ENCODE measurements around the gene XPO6.

DNA sequence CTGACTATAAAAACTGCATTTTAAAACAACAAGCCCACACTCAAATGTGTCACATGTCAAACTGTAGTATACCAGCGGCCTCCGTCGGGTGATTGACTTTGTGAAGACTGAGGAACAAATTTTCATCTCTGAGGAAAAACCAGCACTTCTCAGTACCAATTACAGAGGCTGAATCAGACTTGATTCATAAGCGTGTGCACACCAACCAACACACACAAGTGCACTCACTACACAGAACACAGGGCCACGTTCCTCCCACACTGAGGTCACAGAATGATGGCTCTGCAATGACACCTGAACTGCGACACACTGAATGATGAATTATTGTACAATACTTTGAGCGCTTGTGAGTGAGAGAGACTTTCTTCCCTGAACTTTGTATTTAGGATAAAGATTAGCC, 29.6 kb downstream of the XPO6 start:
- TF ChIP-seq, protein P1, sequence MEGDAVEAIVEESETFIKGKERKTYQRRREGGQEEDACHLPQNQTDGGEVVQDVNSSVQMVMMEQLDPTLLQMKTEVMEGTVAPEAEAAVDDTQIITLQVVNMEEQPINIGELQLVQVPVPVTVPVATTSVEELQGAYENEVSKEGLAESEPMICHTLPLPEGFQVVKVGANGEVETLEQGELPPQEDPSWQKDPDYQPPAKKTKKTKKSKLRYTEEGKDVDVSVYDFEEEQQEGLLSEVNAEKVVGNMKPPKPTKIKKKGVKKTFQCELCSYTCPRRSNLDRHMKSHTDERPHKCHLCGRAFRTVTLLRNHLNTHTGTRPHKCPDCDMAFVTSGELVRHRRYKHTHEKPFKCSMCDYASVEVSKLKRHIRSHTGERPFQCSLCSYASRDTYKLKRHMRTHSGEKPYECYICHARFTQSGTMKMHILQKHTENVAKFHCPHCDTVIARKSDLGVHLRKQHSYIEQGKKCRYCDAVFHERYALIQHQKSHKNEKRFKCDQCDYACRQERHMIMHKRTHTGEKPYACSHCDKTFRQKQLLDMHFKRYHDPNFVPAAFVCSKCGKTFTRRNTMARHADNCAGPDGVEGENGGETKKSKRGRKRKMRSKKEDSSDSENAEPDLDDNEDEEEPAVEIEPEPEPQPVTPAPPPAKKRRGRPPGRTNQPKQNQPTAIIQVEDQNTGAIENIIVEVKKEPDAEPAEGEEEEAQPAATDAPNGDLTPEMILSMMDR (conservative IDR thresholded peaks at IDR 0.05; ENCODE audit: low read length), result no peak
- TF ChIP-seq EZH2phosphoT487 (IDR thresholded peaks at IDR 0.05; ENCODE audit: borderline replicate concordance), result no peak
